PC-3 (cell line): ENCODE data around the gene ST6GAL1.

Source experiments
- EZH2phosphoT487 ChIP-seq: fragments of 300-600 bp; sonication (generic); IDR thresholded peaks from 2 replicates; pipeline ENCODE4 v1.6.1; 2018; ENCODE audit warnings: mild to moderate bottlenecking, antibody characterized with exemption, low read length, borderline replicate concordance
- TF ChIP-seq, protein P1 (sequence below): fragments of 300-600 bp; sonication (generic); conservative IDR thresholded peaks from 2 replicates; pipeline ENCODE4 v1.5.1; 2017; ENCODE audit warnings: antibody characterized with exemption, low read depth, mild to moderate bottlenecking, low read length

DNA sequence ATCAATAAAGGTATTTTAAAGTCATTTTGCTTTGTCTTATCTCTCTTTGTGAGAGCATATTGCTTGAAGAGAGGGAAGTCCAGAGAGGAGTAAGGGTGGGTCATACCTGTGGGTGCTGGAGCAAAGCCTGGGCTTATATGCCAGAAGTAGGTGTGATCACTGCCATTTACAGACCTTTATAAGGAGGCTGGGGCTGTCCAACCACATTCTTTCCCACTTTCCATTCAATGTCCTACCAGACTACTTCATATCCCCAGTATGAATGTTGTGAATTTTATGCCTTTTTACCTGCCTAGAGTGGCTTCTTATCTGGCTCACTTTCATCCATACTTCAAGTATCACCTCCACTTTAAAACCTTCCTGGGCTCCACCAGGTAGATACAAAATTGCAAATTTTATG is 39.4 kb upstream of the ST6GAL1 start:
- no peak for TF ChIP-seq EZH2phosphoT487
- TF ChIP-seq, protein P1, sequence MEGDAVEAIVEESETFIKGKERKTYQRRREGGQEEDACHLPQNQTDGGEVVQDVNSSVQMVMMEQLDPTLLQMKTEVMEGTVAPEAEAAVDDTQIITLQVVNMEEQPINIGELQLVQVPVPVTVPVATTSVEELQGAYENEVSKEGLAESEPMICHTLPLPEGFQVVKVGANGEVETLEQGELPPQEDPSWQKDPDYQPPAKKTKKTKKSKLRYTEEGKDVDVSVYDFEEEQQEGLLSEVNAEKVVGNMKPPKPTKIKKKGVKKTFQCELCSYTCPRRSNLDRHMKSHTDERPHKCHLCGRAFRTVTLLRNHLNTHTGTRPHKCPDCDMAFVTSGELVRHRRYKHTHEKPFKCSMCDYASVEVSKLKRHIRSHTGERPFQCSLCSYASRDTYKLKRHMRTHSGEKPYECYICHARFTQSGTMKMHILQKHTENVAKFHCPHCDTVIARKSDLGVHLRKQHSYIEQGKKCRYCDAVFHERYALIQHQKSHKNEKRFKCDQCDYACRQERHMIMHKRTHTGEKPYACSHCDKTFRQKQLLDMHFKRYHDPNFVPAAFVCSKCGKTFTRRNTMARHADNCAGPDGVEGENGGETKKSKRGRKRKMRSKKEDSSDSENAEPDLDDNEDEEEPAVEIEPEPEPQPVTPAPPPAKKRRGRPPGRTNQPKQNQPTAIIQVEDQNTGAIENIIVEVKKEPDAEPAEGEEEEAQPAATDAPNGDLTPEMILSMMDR, result no peak
